HCT116 (cell line): ENCODE data around the gene PRKCA. TPM values are rescaled to one million over a fixed set of nuclear protein-coding genes. Genes with fewer than 3 reads are reported as not detected.

ENCODE experiments used
- ATAC-seq: fragments of 200-7000 bp; cut with Tn5 transposase; 2 replicates; pipeline ENCODE4 v1.9.1; 2020; ENCODE audit warnings: mild to moderate bottlenecking, moderate library complexity
- BruUV-seq: library from RNA; stranded (reverse); fragments of 400-500 nt; replicated peaks from 2 replicates; lab custom pipeline; 2021; lab: Mats Ljungman, UMichigan
- CTCF ChIA-PET: fragments of 300-600 bp; sonication (Branson Sonifier 250); formaldehyde crosslinking; loops from one replicate; lab custom pipeline; 2021; ENCODE audit warnings: antibody characterized with exemption; lab: Charles Lee
- POLR2A ChIA-PET: fragments of 300-600, 350-600 bp; sonication (Branson Sonifier 250); formaldehyde crosslinking; loops from one replicate; lab custom pipeline; 2021; ENCODE audit warnings: antibody characterized with exemption; lab: Charles Lee
- RAD21 ChIA-PET, 2 experiments: fragments of 300-600 bp; sonication (Branson Sonifier 250); formaldehyde crosslinking; loops; one replicate each; lab custom pipeline; 2023; ENCODE audit warnings: low total read pairs in 2 of 2; ENCODE audit not compliant: uncharacterized antibody in 2 of 2, unreplicated experiment in 2 of 2, low non-redundant PET in 1 of 2; lab: Charles Lee
- DNase-seq: peaks from one replicate; pipeline ENCODE4 v3.0.0-alpha.2; 2010; ENCODE audit warnings: low read depth, low spot score
- H2AFZ ChIP-seq: fragments of 200-600 bp; shearing (Covaris generic), sonication (generic); 2 replicates; pipeline ENCODE4 v1.6.1; 2017; ENCODE audit warnings: low read depth, mixed run types, mixed read lengths, antibody characterized with exemption, low read length; ENCODE audit not compliant: poor library complexity, severe bottlenecking
- H3K27ac ChIP-seq: 2 replicates; pipeline ENCODE4 v1.5.1; 2012; ENCODE audit warnings: low read depth, low read length
- H3K27me3 ChIP-seq: fragments of 200-600 bp; sonication (generic); 2 replicates; pipeline ENCODE4 v1.6.1; 2016; ENCODE audit warnings: mixed run types, low read length, mixed read lengths; ENCODE audit not compliant: insufficient read depth
- H3K36me3 ChIP-seq, 2 experiments: fragments of 200-500 bp in 1 of 2; fragments of 200-600 bp in 1 of 2; sonication (Bioruptor generic) in 1 of 2; sonication (generic) in 1 of 2; 2 replicates each; pipeline versions ENCODE4 v1.5.1 to v1.6.1; 2014 to 2016; ENCODE audit warnings: low read length in 2 of 2, inconsistent platforms in 1 of 2, mixed read lengths in 1 of 2, mixed run types in 1 of 2; ENCODE audit not compliant: insufficient read depth in 2 of 2, control insufficient read depth in 1 of 2
- H3K4me1 ChIP-seq, 2 experiments: fragments of 200-600 bp in 1 of 2; sonication (generic) in 1 of 2; 2 replicates each; pipeline versions ENCODE4 v1.5.1 to v1.6.1; 2012 to 2017; ENCODE audit warnings: low read length in 2 of 2, inconsistent platforms in 1 of 2, mild to moderate bottlenecking in 1 of 2, mixed read lengths in 1 of 2, mixed run types in 1 of 2, moderate library complexity in 1 of 2; ENCODE audit not compliant: insufficient read depth in 2 of 2, control insufficient read depth in 1 of 2
- H3K4me2 ChIP-seq: fragments of 200-600 bp; sonication (generic); 2 replicates; pipeline ENCODE4 v1.6.1; 2017; ENCODE audit warnings: mixed run types, low read length, mixed read lengths
- H3K4me3 ChIP-seq, 2 experiments: fragments of 200-600 bp in 1 of 2; sonication (generic) in 1 of 2; replicated peaks in 1 of 2; 2 replicates each; pipeline ENCODE4 v1.5.1; 2011 to 2016; ENCODE audit warnings: low read length in 2 of 2, control low read depth in 1 of 2, low read depth in 1 of 2, mild to moderate bottlenecking in 1 of 2, mixed read lengths in 1 of 2, mixed run types in 1 of 2
- H3K79me2 ChIP-seq: fragments of 200-600 bp; sonication (generic); 2 replicates; pipeline ENCODE4 v1.6.1; 2017; ENCODE audit warnings: mild to moderate bottlenecking, mixed run types, low read length, moderate library complexity, mixed read lengths; ENCODE audit not compliant: insufficient read depth
- H3K9ac ChIP-seq: fragments of 200-600 bp; sonication (generic); 2 replicates; pipeline ENCODE4 v1.6.1; 2016; ENCODE audit warnings: low read length, mixed read lengths
- H3K9me2 ChIP-seq: fragments of 200-600 bp; sonication (generic), shearing (Covaris generic); 2 replicates; pipeline ENCODE4 v1.6.1; 2017; ENCODE audit warnings: mixed run types, mild to moderate bottlenecking, moderate library complexity; ENCODE audit not compliant: insufficient read depth
- H3K9me3 ChIP-seq, 2 experiments: fragments of 200-500 bp in 1 of 2; fragments of 200-600 bp in 1 of 2; sonication (Bioruptor generic) in 1 of 2; sonication (generic) in 1 of 2; 2 replicates each; pipeline ENCODE4 v1.6.1; 2014 to 2017; ENCODE audit warnings: low read length in 2 of 2, mixed read lengths in 2 of 2, inconsistent platforms in 1 of 2, low read depth in 1 of 2, mild to moderate bottlenecking in 1 of 2, mixed run types in 1 of 2, moderate library complexity in 1 of 2; ENCODE audit not compliant: control insufficient read depth in 1 of 2, insufficient read depth in 1 of 2
- H4K20me1 ChIP-seq: fragments of 200-600 bp; sonication (generic), shearing (Covaris generic); 2 replicates; pipeline ENCODE4 v1.6.1; 2017; ENCODE audit warnings: mixed run types, mild to moderate bottlenecking, moderate library complexity; ENCODE audit not compliant: insufficient read depth
- MAX ChIP-seq: IDR thresholded peaks from 2 replicates; pipeline ENCODE4 v1.6.1; 2012
- RAD21 ChIP-seq: IDR thresholded peaks from 2 replicates; pipeline ENCODE4 v1.6.1; 2012; ENCODE audit warnings: low read depth, mild to moderate bottlenecking
- REST ChIP-seq: IDR thresholded peaks from 2 replicates; pipeline ENCODE4 v1.6.1; 2012; ENCODE audit warnings: low read depth
- YY1 ChIP-seq: IDR thresholded peaks from 2 replicates; pipeline ENCODE4 v1.6.1; 2011; ENCODE audit warnings: low read length, low read depth, moderate library complexity, mild to moderate bottlenecking; ENCODE audit not compliant: insufficient replicate concordance; ENCODE audit errors: extremely low read depth
- intact Hi-C: fragments of 100-400 bp; cut with micrococcal nuclease; formaldehyde crosslinking; loops from 2 replicates; pipeline ENCODE4 v1.10.0; 2022
- total RNA-seq: library from RNA; stranded (reverse); gene quantifications from one replicate; pipeline ENCODE4 v1.2.1, GENCODE V29; 2021; ENCODE audit not compliant: unreplicated experiment
- TF ChIP-seq, protein P1 (sequence below): IDR thresholded peaks from 2 replicates; pipeline ENCODE4 v1.6.1; 2011; ENCODE audit warnings: mild to moderate bottlenecking, low read length, moderate library complexity; ENCODE audit not compliant: insufficient replicate concordance; ENCODE audit errors: extremely low read depth

PRKCA gene
- total RNA-seq, 1 experiment from 2014 or later = 18.8 TPM

- ChIA-PET RAD21 (no interaction called here), POLR2A (no interaction called here), CTCF (interaction anchor here (1.4 kb wide), 1 partner anchor 340 kb away, joined by 3 read pairs; no protein-coding TSS in a partner anchor)
- H3K27me3 ChIP-seq = no peaks in the 10 kb centered on the region
- no peak for TF ChIP-seq YY1
- no peak for TF ChIP-seq RAD21
- TF ChIP-seq, protein P1, sequence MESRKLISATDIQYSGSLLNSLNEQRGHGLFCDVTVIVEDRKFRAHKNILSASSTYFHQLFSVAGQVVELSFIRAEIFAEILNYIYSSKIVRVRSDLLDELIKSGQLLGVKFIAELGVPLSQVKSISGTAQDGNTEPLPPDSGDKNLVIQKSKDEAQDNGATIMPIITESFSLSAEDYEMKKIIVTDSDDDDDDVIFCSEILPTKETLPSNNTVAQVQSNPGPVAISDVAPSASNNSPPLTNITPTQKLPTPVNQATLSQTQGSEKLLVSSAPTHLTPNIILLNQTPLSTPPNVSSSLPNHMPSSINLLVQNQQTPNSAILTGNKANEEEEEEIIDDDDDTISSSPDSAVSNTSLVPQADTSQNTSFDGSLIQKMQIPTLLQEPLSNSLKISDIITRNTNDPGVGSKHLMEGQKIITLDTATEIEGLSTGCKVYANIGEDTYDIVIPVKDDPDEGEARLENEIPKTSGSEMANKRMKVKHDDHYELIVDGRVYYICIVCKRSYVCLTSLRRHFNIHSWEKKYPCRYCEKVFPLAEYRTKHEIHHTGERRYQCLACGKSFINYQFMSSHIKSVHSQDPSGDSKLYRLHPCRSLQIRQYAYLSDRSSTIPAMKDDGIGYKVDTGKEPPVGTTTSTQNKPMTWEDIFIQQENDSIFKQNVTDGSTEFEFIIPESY = no peak
- no peak for TF ChIP-seq MAX
- TF ChIP-seq REST = no peak
- H3K9me3 ChIP-seq = no peaks in the 10 kb centered on the region
- H3K4me1 ChIP-seq = peaks cover 0 to 10% of the 10 kb centered on the region in 2 experiments; a peak in 2 of 4 replicates
- intact Hi-C loops = no loop called here
- ATAC-seq = no peak
- H3K36me3 ChIP-seq = no peaks in the 10 kb centered on the region
- H3K9me2 ChIP-seq = no peaks in the 10 kb centered on the region
- H3K79me2 ChIP-seq = no peaks in the 10 kb centered on the region
- no peak overlapping the region for H2AFZ ChIP-seq
- H3K4me3 ChIP-seq = no peak overlapping the region
- H4K20me1 ChIP-seq = no peaks in the 10 kb centered on the region
- no TSS peak for BruUV-seq
- no peak for DNase-seq
- H3K27ac ChIP-seq = no peak overlapping the region
- no peak overlapping the region for H3K4me2 ChIP-seq
- no peak overlapping the region for H3K9ac ChIP-seq
Observed at GRCh38 chr17:66649818-66650543, 347.6 kb downstream of the PRKCA start.
